Measurements from ENCODE around the gene SLC6A11. TPM values are rescaled to one million over a fixed set of nuclear protein-coding genes. Genes with fewer than 3 reads are reported as not detected.
A peak's percentile ranks its signal among the peaks of the same experiment; 100 is the strongest.

SLC6A11 gene
- total RNA-seq, 2 experiments from 2014 or later, result not detected

DNA sequence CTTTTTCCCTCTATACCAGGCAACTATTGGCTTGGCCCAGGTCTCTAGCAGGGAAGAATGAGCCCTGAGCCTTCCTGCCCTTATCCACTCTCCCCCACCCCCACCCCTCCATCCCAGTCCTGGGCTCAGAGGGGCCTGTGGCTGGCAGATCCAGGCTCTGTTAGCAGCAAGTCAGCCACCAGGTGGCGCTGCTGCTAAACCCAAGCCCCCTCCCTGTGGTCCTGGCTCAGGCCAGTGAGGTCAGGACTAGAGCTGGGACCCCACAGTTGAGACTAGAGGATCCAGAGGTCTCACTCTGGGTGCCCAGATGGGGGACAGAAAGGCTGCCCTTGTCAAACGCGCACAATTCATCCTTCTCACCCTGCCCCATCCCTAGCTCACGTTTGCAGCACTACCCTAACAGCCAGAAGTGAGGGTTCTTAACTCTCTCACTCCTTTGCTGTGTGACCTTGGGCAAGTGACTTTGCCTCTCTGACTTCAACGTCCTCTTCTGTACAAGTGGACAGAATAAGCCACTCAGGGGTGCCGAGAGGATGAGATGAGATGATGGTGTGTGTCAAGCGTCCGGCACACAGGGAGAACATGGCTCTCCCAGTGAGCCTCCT, 129.8 kb downstream of the SLC6A11 start:
- H3K27ac ChIP-seq (ENCODE audit: low read depth, low read length, poor library complexity, severe bottlenecking), result no peak overlapping the region
- intact Hi-C loops (cut with micrococcal nuclease; ENCODE audit: unreplicated experiment), result loop anchor here (1.0 kb wide), 1 partner anchor 114 kb away; no protein-coding TSS in a partner anchor
- no TSS peak for BruUV-seq (replicated peaks)
- no peaks in the 10 kb centered on the region for H3K4me1 ChIP-seq (ENCODE audit: insufficient read depth, low read length, poor library complexity, severe bottlenecking)
- no peak overlapping the region for H3K4me3 ChIP-seq (ENCODE audit: low read depth, low read length, poor library complexity, severe bottlenecking)
- no peaks in the 10 kb centered on the region for H3K9me2 ChIP-seq (ENCODE audit: insufficient read depth, low read length)
- H2AFZ ChIP-seq (ENCODE audit: low read length), result no peak overlapping the region
- no peaks in the 10 kb centered on the region for H3K9me3 ChIP-seq (ENCODE audit: low read length)
- ChIA-PET CTCF (ENCODE audit: unreplicated experiment) (interaction anchor here (0.6 kb wide), 1 partner anchor 73 kb away, joined by 3 read pairs; no protein-coding TSS in a partner anchor), POLR2A (no interaction called here)
- no peaks in the 10 kb centered on the region for H3K36me3 ChIP-seq (ENCODE audit: insufficient read depth, low read length)
- H3K4me2 ChIP-seq (ENCODE audit: low read length), result no peak overlapping the region
- H3K79me2 ChIP-seq (ENCODE audit: insufficient read depth, low read depth, low read length), result no peaks in the 10 kb centered on the region
- no peaks in the 10 kb centered on the region for H4K20me1 ChIP-seq (ENCODE audit: insufficient read depth, low read length)
- no peak for TF ChIP-seq EZH2phosphoT487 (IDR thresholded peaks at IDR 0.05; ENCODE audit: borderline replicate concordance, low read depth, low read length)
- TF ChIP-seq CTCF (conservative IDR thresholded peaks at IDR 0.05; ENCODE audit: low read length), result peak; percentile 91
- peak; percentile 71 for DNase-seq (ENCODE audit: low spot score)

DNA sequence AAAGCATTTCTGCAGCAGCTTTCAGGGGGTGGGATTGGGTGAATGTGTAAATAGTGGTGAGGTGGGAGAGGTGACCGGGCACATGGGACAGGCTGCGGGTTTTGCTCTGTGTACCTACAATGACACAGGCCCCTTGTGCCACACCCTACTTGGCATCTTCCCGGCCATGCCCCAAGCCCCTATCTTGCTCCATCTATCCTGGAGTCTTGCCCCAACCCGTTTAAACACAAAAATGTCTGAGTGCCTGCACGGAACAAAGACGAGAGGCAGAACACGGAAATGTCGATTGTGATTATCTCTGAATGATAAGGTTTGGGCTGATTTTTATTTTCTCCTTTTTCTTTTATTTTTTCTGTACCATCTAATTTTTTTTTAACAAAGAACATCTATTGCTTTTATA, 130.5 kb downstream of the SLC6A11 start:
- H4K20me1 ChIP-seq (ENCODE audit: insufficient read depth, low read length), result no peaks in the 10 kb centered on the region
- BruUV-seq (replicated peaks), result no TSS peak
- H3K4me1 ChIP-seq (ENCODE audit: insufficient read depth, low read length, poor library complexity, severe bottlenecking), result no peaks in the 10 kb centered on the region
- H3K9me2 ChIP-seq (ENCODE audit: insufficient read depth, low read length), result no peaks in the 10 kb centered on the region
- no peak overlapping the region for H3K4me2 ChIP-seq (ENCODE audit: low read length)
- no peak for TF ChIP-seq CTCF (conservative IDR thresholded peaks at IDR 0.05; ENCODE audit: low read length)
- no peak for TF ChIP-seq EZH2phosphoT487 (IDR thresholded peaks at IDR 0.05; ENCODE audit: borderline replicate concordance, low read depth, low read length)
- H3K4me3 ChIP-seq (ENCODE audit: low read depth, low read length, poor library complexity, severe bottlenecking), result no peak overlapping the region
- intact Hi-C loops (cut with micrococcal nuclease; ENCODE audit: unreplicated experiment), result no loop called here
- DNase-seq (ENCODE audit: low spot score), result no peak
- H2AFZ ChIP-seq (ENCODE audit: low read length), result no peak overlapping the region
- ChIA-PET CTCF (ENCODE audit: unreplicated experiment) (no interaction called here), POLR2A (no interaction called here)
- H3K27ac ChIP-seq (ENCODE audit: low read depth, low read length, poor library complexity, severe bottlenecking), result no peak overlapping the region
- no peaks in the 10 kb centered on the region for H3K79me2 ChIP-seq (ENCODE audit: insufficient read depth, low read depth, low read length)
- no peaks in the 10 kb centered on the region for H3K36me3 ChIP-seq (ENCODE audit: insufficient read depth, low read length)
- H3K9me3 ChIP-seq (ENCODE audit: low read length), result no peaks in the 10 kb centered on the region

- BruUV-seq (replicated peaks), result no TSS peak
- H3K9me2 ChIP-seq (ENCODE audit: insufficient read depth, low read length), result no peaks in the 10 kb centered on the region
- H3K36me3 ChIP-seq (ENCODE audit: insufficient read depth, low read length), result no peaks in the 10 kb centered on the region
- TF ChIP-seq EZH2phosphoT487 (IDR thresholded peaks at IDR 0.05; ENCODE audit: borderline replicate concordance, low read depth, low read length) (no peak), CTCF (conservative IDR thresholded peaks at IDR 0.05; ENCODE audit: low read length) (no peak)
- H3K79me2 ChIP-seq (ENCODE audit: insufficient read depth, low read depth, low read length), result no peaks in the 10 kb centered on the region
- ChIA-PET CTCF (ENCODE audit: unreplicated experiment) (no interaction called here), POLR2A (no interaction called here)
- no peak overlapping the region for H3K4me3 ChIP-seq (ENCODE audit: low read depth, low read length, poor library complexity, severe bottlenecking)
- no peaks in the 10 kb centered on the region for H3K9me3 ChIP-seq (ENCODE audit: low read length)
- intact Hi-C loops (cut with micrococcal nuclease; ENCODE audit: unreplicated experiment), result no loop called here
- H4K20me1 ChIP-seq (ENCODE audit: insufficient read depth, low read length), result no peaks in the 10 kb centered on the region
- no peaks in the 10 kb centered on the region for H3K4me1 ChIP-seq (ENCODE audit: insufficient read depth, low read length, poor library complexity, severe bottlenecking)
- H3K27ac ChIP-seq (ENCODE audit: low read depth, low read length, poor library complexity, severe bottlenecking), result no peak overlapping the region
- no peak overlapping the region for H3K4me2 ChIP-seq (ENCODE audit: low read length)
- H2AFZ ChIP-seq (ENCODE audit: low read length), result no peak overlapping the region
- DNase-seq (ENCODE audit: low spot score), result no peak
Measured at GRCh38 chr3:10948326-10948725, 132.3 kb downstream of the SLC6A11 start.

Data from OCI-LY7 (cell line).